Measurements from ENCODE around the gene MICAL3. TPM values are rescaled to one million over a fixed set of nuclear protein-coding genes. Genes with fewer than 3 reads are reported as not detected.
A peak's percentile ranks its signal among the peaks of the same experiment; 100 is the strongest.

Gene MICAL3
- total and polyA plus RNA-seq, 9 of the 15 experiments (the other 6 are each of a cell fraction or from before 2014, with no cell fraction given): 0.53 to 32.1 (median 12.3) TPM

DNA sequence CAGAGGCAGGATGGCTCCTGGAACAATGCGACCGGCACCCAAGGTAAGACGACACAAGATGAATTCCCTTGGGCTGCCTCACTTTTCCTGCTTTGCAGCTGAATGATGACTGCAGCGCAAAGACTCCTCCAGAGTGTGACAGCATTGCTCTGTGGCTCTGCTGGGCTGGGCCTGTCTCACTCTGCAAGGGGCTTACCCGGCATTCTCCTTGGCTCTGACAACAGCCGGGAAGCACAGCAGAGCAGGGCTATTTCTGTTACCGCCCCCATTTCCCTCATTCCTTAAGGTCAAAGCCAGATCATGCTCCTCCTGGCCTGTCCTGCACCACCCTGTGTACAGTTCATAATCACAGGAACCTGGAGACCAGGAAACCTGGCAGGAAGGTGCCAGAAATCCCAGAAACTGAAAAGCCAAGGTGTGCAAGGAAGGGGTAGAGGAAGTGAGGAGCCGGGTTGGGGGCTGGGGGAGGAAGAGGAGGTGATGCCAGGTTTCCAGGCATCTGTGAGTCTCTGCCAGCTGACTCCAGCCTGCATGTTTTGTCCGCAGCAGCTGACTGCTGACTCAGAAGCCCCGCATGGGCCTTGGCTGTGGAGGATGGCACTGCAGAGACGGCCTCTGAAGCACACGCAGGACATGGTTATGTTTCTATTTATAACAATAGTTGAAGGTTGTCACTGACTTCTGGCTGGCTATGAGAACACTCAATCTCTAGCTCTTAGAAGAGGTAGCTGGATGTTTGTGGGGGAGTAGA lies 113.6 kb downstream of the MICAL3 start:
- BruUV-seq (replicated peaks): no TSS peak
- CTCF ChIA-PET (ENCODE audit: low intra/inter-chr PET ratio): interaction anchor here (0.6 kb wide), 1 partner anchor 114 kb away, joined by 3 read pairs; the partner anchor contains the start of gene MICAL3
- Histone ChIP-seq H3K27me3 (ENCODE audit: control insufficient read depth in 2 of 2, insufficient read depth in 2 of 2, low read length in 2 of 2) (no peaks in the 10 kb centered on the region), H2AFZ (ENCODE audit: low read depth, low read length) (no peak overlapping the region), H3K36me3 (ENCODE audit: control insufficient read depth, insufficient read depth, low read length) (peaks cover 17% of the 10 kb centered on the region), H3K9ac (ENCODE audit: insufficient read depth in 1 of 2, low read depth in 2 of 2, low read length in 2 of 2) (peak overlapping the region in 1 of 2 experiments; percentile 60; a peak in 2 of 4 replicates), H4K20me1 (replicated peaks; ENCODE audit: control insufficient read depth, insufficient read depth, low read length) (peaks cover 37% of the 10 kb centered on the region), H3K4me3 (no peak overlapping the region), H3K27ac (ENCODE audit: extremely low read depth, low read depth, low read length) (no peak overlapping the region), H3K4me1 (replicated peaks in 1 of 2; ENCODE audit: control insufficient read depth in 2 of 2, insufficient read depth in 2 of 2, low read length in 2 of 2) (peaks cover 23 to 39% of the 10 kb centered on the region in 2 experiments; a peak in 4 of 5 replicates), H3K79me2 (ENCODE audit: control insufficient read depth, insufficient read depth, low read length) (peaks cover 49% of the 10 kb centered on the region), H3K9me1 (ENCODE audit: control insufficient read depth, insufficient read depth, low read length) (no peaks in the 10 kb centered on the region), H3K9me3 (replicated peaks; ENCODE audit: control insufficient read depth, insufficient read depth, low read depth, low read length) (no peaks in the 10 kb centered on the region), H3K4me2 (ENCODE audit: insufficient read depth, low read length) (no peak overlapping the region)
- POLR2A ChIA-PET: interaction anchor here (0.6 to 1.2 kb wide), 3 partner anchors 9 to 165 kb away, joined by 3 to 6 read pairs (median 3); no protein-coding TSS in a partner anchor
- WGBS (ENCODE audit: insufficient coverage, low coverage, missing lambda C conversion rate): 66% methylated on average over 12 of the region's 12 CpGs
- intact Hi-C loops (cut with micrococcal nuclease) (loop anchor here (5.0 kb wide), 1 partner anchor 112 kb away; the partner anchor contains the start of gene MICAL3), in situ Hi-C loops (cut with MboI) (no loop called here)
- DNase-seq (ENCODE audit: extremely low read depth in 1 of 4, low spot score in 3 of 4) (peak in 3 of 4 experiments; percentile 31 to 40 (median 38)), FAIRE-seq (no peak), ATAC-seq (peak; percentile 76)
- TF ChIP-seq, protein P1, sequence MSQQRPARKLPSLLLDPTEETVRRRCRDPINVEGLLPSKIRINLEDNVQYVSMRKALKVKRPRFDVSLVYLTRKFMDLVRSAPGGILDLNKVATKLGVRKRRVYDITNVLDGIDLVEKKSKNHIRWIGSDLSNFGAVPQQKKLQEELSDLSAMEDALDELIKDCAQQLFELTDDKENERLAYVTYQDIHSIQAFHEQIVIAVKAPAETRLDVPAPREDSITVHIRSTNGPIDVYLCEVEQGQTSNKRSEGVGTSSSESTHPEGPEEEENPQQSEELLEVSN (IDR thresholded peaks at IDR 0.05; ENCODE audit: borderline replicate concordance in 1 of 2, extremely low read depth in 1 of 2, insufficient read depth in 1 of 2, insufficient read length in 1 of 2, low read depth in 1 of 2, low read length in 1 of 2, poor library complexity in 1 of 2, severe bottlenecking in 1 of 2): no peak
- TF ChIP-seq, protein P2, sequence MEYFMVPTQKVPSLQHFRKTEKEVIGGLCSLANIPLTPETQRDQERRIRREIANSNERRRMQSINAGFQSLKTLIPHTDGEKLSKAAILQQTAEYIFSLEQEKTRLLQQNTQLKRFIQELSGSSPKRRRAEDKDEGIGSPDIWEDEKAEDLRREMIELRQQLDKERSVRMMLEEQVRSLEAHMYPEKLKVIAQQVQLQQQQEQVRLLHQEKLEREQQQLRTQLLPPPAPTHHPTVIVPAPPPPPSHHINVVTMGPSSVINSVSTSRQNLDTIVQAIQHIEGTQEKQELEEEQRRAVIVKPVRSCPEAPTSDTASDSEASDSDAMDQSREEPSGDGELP (CRISPR knock-in tag; IDR thresholded peaks at IDR 0.05; ENCODE audit: borderline replicate concordance): peak; percentile 30; the same call in 1 of the 2 replicates
- TF ChIP-seq ETV6 (IDR thresholded peaks at IDR 0.05; ENCODE audit: borderline replicate concordance in 1 of 2, low read depth in 2 of 2, low read length in 1 of 2): no peak
- TF ChIP-seq ETV6 (CRISPR knock-in tag; IDR thresholded peaks at IDR 0.05; ENCODE audit: borderline replicate concordance): no peak
- TF ChIP-seq ZFP30 (CRISPR knock-in tag; IDR thresholded peaks at IDR 0.05; ENCODE audit: borderline replicate concordance): no peak
- TF ChIP-seq, protein P3, sequence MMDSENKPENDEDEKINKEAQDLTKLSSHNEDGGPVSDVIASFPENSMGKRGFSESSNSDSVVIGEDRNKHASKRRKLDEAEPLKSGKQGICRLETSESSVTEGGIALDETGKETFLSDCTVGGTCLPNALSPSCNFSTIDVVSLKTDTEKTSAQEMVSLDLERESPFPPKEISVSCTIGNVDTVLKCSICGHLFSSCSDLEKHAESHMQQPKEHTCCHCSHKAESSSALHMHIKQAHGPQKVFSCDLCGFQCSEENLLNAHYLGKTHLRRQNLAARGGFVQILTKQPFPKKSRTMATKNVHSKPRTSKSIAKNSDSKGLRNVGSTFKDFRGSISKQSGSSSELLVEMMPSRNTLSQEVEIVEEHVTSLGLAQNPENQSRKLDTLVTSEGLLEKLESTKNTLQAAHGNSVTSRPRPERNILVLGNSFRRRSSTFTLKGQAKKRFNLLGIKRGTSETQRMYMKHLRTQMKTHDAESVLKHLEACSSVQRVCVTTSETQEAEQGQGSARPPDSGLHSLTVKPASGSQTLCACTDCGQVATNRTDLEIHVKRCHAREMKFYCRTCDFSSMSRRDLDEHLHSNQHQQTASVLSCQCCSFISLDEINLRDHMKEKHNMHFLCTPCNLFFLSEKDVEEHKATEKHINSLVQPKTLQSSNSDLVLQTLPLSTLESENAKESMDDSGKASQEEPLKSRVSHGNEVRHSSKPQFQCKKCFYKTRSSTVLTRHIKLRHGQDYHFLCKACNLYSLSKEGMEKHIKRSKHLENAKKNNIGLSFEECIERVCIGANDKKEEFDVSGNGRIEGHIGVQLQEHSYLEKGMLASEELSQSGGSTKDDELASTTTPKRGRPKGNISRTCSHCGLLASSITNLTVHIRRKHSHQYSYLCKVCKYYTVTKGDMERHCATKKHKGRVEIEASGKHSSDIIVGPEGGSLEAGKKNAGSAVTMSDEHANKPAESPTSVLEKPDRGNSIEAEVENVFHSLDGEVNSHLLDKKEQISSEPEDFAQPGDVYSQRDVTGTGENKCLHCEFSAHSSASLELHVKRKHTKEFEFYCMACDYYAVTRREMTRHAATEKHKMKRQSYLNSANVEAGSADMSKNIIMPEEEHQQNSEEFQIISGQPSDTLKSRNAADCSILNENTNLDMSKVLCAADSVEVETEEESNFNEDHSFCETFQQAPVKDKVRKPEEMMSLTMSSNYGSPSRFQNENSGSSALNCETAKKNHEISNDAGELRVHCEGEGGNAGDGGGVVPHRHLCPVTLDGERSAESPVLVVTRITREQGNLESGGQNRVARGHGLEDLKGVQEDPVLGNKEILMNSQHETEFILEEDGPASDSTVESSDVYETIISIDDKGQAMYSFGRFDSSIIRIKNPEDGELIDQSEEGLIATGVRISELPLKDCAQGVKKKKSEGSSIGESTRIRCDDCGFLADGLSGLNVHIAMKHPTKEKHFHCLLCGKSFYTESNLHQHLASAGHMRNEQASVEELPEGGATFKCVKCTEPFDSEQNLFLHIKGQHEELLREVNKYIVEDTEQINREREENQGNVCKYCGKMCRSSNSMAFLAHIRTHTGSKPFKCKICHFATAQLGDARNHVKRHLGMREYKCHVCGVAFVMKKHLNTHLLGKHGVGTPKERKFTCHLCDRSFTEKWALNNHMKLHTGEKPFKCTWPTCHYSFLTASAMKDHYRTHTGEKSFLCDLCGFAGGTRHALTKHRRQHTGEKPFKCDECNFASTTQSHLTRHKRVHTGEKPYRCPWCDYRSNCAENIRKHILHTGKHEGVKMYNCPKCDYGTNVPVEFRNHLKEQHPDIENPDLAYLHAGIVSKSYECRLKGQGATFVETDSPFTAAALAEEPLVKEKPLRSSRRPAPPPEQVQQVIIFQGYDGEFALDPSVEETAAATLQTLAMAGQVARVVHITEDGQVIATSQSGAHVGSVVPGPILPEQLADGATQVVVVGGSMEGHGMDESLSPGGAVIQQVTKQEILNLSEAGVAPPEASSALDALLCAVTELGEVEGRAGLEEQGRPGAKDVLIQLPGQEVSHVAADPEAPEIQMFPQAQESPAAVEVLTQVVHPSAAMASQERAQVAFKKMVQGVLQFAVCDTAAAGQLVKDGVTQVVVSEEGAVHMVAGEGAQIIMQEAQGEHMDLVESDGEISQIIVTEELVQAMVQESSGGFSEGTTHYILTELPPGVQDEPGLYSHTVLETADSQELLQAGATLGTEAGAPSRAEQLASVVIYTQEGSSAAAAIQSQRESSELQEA (IDR thresholded peaks at IDR 0.05; ENCODE audit: low read depth): no peak
- peak; percentile 21; the same call in 1 of the 2 replicates for TF ChIP-seq ZNF143 (CRISPR knock-in tag; IDR thresholded peaks at IDR 0.05)

All from K562 (cell line).